HG03378 (cell line): ENCODE measurements around the gene NACA2.
"Not testable (repeated sequence)": the region's sequence is repeated elsewhere in the genome, so short reads cannot be mapped to it uniquely, and the experiment has no call there.

Experiments
- ATAC-seq: cut with Tn5 transposase; IDR thresholded peaks from one replicate; pipeline ENCODE4 v1.9.1; 2021; ENCODE audit warnings: mild to moderate bottlenecking, moderate library complexity; ENCODE audit not compliant: unreplicated experiment

The NACA2 gene

GRCh38 chr17:61579347-61579746, 11.7 kb downstream of the NACA2 start:
- ATAC-seq: no peak

DNA sequence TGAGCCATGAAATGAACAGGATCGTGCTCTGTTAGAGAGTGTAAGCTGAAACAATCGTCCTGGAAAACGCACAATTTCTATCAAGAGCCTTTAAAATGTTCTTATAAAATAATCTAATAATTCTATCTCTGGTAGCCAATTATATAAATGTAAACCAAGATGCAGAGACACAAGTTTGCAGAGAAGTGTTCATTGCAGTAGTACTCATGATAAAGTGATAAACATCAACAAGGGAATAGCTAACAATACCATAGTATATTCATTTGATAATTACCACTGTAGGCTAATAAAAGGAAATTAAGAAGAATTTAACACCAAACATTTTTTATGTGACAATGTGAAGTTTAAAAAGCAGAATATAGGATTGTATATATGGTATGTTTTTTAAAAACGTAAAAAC, 12.4 kb downstream of the NACA2 start:
- no peak for ATAC-seq

- no peak for ATAC-seq
Measured at GRCh38 chr17:61575983-61576382, 15.0 kb downstream of the NACA2 start.

DNA sequence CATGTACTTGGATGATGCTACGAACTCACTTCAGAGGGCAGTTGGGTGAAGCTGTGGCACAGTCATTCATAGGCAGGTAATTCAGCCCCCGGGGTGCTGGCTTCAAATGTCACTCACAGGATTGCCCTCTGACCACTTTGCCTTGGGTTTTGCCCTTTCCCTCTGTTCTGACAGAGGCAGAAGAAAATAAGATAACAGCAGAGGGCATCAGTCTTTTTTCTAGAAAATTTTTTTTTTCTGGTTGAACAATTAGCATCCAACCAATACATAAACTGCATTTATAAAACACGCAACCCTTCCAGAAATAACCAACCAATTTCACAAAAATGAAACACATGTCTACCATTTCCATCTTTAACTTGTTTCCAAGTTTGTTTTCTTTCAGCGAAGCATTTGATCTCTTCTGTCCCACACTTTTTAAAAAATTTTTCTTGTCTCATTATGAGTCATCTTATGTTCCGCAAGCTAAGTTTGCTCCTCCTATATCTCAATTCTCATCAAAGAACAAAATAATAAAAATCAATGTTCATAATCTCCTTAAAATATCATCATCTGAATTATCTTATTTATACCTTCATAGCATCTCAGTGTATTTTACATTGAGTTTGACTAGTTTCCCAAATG, 15.6 kb downstream of the NACA2 start:
- ATAC-seq: no peak

- ATAC-seq: no peak
Measured at GRCh38 chr17:61574542-61575351, 16.3 kb downstream of the NACA2 start.

- ATAC-seq: not testable (repeated sequence)
Measured at GRCh38 chr17:61572547-61572946, 18.5 kb downstream of the NACA2 start.

DNA sequence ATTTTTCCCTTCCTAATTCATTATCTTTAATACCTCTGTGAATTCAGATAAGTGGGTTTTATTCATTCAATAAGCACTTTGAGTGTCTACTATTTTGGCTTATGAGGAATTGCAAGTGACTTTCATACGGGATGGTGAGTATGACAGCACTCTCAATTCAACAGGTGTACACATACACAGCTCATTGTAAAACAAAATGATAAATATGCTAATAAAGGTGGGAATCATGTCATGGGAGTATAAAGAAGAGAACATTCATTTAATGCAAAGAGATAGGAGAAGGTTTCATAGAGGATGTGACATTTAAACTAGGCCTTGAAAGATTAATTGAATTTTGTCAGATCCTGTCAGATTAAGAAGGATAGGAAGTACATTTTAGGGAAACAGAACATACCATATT, 19.4 kb downstream of the NACA2 start:
- ATAC-seq: no peak

DNA sequence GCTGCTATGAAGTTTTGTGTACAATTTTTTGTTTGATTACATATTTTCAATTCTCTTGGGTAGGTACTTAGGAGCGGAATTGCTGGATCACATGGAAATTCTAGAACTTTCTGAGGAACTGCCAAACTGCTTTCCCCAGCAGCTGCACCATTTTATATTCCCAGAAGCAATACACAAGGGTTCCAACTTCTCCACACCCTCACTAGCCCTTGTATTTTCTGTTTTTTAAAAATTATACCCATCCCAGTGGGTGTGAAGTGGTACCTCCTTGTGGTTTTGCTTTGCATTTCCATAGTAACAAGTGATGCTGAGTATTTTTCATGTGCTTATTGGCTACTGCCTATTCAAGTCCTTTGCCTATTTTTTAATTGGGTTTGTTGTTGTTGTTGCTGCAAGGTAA, 20.9 kb downstream of the NACA2 start:
- no peak for ATAC-seq

- not testable (repeated sequence) for ATAC-seq
Measured at GRCh38 chr17:61569525-61569924, 21.5 kb downstream of the NACA2 start.

DNA sequence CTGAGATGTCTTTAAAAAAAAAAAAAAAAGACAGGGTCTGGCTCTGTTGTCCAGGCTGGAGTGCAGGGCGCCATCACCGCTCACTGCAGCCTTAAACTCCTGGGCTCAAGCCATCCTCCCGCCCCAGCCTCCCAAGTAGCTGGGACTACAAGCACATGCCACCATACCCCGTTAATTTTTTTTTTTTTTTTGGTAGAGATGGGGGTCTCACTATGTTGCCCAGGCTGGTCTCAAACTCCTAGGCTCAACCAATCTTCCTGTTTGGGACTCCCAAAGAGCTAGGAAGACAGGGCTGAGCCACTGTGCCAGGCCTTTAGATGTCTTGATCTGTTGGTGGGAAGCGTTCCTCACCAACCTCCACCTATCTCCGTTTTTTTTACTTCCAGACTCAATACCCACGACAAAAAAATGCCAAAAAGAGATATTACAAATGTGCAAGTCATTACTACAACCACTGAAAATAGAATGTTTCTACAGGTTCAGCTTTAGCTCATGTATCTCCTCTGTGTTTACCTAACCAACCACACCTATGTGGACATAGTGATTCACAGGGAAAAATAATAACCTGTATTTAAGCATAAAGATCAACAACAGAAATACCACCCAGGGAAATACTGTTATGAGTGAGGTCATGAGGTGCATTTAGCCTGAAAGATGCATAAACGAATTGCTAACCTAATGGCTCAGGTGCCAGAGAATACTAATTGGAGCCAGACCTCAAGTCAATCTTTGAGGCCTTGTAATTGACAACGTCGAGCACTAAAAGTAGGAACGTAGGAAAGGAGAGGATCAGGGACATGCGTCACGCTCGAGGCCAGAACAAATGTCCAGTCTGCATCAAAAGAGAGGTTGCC, 22.6 kb downstream of the NACA2 start:
- ATAC-seq: no peak

DNA sequence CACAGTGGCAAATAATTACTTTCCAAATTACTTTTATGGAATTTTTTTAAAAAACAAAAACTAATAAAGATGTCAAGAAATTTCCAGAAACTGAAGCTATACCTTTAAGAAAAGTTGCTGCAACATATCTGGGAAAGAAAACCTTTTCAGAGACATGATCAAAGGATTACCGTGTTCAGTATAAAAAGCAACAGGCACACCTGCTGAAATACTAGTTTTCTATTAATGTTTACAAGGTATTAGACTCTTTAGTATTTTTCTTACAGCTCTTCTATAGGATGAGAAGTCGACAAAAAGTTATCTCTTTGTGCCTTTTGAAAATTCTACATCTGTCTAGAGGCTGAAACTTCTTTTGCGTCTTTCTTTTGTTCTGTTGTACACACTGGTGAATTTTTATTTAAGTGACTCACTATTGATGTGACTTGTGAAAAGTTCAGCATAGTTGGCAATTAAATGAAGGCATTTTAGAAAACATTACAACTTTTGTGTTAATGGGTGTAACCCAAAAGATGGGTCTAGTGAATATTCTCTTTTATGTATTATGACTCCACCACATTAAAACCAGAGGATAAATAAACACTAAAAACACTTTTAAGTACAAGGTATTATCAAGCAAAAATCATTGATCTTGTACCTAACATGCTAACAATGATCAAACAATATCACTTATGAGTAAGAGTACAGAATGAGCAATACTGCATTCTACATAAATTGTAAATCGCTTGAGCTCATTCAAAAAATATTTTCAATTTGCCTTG, 23.8 kb downstream of the NACA2 start:
- ATAC-seq: no peak

DNA sequence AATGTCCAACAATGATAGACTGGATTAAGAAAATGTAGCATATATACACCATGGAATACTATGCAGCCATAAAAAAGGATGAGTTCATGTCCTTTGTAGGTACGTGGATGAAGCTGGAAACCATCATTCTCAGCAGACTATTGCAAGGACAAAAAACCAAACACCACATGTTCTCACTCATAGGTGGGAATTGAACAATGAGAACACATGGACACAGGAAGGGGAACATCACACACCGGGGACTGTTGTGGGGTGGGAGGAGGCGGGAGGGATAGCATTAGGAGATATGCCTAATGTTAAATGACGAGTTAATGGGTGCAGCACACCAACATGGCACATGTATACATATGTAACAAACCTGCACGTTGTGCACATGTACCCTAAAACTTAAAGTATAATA, 24.6 kb downstream of the NACA2 start:
- not testable (repeated sequence) for ATAC-seq

DNA sequence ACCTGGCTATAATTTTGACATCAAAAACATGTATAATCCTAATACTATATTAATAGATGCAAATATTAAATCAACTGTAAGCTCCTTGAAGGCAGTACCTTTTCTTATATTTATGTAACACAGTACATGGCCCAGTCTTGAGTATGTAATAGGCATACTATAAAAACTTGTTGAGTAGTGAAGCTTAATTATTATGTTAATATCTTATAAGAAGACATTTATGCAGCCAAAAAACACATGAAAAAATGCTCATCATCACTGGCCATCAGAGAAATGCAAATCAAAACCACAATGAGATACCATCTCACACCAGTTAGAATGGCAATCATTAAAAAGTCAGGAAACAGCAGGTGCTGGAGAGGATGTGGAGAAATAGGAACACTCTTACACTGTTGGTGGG, 25.2 kb downstream of the NACA2 start:
- ATAC-seq: not testable (repeated sequence)

DNA sequence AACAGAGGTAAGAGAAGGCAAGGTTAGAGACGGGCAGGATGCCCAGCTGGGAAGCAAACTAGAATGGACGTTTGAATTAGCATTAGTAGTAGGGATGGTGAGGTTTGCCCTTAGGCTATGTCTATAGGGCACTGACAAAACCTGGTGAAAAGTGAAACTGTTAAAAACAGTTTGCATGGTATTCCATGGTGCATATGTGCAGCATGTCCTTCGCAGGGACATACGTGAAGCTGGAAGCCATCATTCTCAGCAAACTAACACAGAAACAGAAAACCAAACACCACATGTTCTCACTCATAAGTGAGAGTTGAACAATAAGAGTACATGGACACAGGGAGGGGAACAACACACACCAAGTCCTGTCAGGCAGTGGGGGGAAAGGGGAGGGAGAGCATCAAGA, 25.8 kb downstream of the NACA2 start:
- ATAC-seq: no peak

- ATAC-seq: no peak
Measured at GRCh38 chr17:61562287-61562686, 28.7 kb downstream of the NACA2 start.

DNA sequence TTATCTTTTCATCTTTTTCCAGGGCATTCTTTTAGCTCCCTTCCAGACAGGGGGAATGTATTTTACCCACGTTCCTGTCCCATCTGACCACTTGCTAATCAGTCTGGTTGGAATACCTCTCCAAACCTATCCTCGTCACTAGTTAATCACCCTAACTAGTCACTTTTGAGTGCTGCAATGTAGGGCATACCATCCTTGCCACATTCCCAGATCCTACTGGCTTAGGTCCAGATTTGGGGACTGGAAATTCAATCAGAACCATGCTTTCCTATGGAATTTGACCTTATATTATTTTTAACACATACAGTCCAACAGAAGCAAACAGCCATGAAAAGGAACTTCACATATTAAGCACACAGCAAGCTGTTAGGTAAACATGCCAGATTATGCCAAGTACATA, 29.7 kb downstream of the NACA2 start:
- ATAC-seq: no peak

GRCh38 chr17:61560071-61560470, 30.9 kb downstream of the NACA2 start:
- no peak for ATAC-seq

- no peak for ATAC-seq
Measured at GRCh38 chr17:61556224-61557188, 34.5 kb downstream of the NACA2 start.

DNA sequence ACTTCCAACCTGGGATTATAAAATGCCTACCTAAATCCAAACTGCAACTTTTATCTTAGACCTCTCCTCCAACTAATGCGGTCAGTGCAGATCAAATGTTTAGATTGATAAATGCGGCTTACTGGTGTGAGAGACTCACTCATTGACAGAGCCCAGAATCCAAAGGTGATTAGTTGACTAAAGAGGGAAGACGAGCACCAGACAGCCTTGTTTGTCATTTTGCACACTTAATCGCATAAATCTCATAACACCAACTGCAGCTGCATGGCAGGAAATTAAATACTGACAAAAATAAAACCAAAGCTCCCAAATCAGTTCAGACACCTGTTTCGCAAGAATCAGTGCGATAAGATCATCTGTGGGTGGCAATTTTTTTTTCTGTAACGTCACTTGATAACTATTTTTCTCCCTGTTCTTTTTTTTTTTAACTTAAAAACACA, 35.9 kb downstream of the NACA2 start:
- no peak for ATAC-seq

- ATAC-seq: no peak
Measured at GRCh38 chr17:61554209-61554608, 36.8 kb downstream of the NACA2 start.
